Measurements from ENCODE around the gene CLDN9. TPM values are rescaled to one million over a fixed set of nuclear protein-coding genes. Genes with fewer than 3 reads are reported as not detected.

The CLDN9 gene
- polyA plus RNA-seq, 1 experiment, result not detected

- Histone ChIP-seq H3K36me3 (ENCODE audit: control insufficient read depth, insufficient read depth, low read length) (peaks cover 11% of the 10 kb centered on the region), H3K4me3 (ENCODE audit: low read depth, low read length) (peak overlapping the region; percentile 97), H3K27me3 (ENCODE audit: control insufficient read depth, insufficient read depth, low read length) (no peaks in the 10 kb centered on the region)
- no peak for TF ChIP-seq CTCF (IDR thresholded peaks at IDR 0.05; ENCODE audit: insufficient read depth, low read depth, low read length)
- DNase-seq (ENCODE audit: low read depth), result no peak
- ChIA-PET CTCF (interaction anchor here (0.9 to 6.3 kb wide), 6 partner anchors 9 to 110 kb away, joined by 3 to 78 read pairs (median 8); partner anchors contain the start of gene PAQR4), POLR2A (interaction anchor here (0.6 to 0.9 kb wide), 3 partner anchors 12 to 47 kb away, joined by 3 read pairs; no protein-coding TSS in a partner anchor)
Measured at GRCh38 chr16:3019594-3020246, 7.0 kb downstream of the CLDN9 start.

GRCh38 chr16:3020247-3020603 lies 7.5 kb downstream of the CLDN9 start, which contains the start of gene TNFRSF12A:
Gene TNFRSF12A (plus strand): TSS chr16:3020368. CDS start chr16:3020398, 30 bp downstream.
- no peak for DNase-seq (ENCODE audit: low read depth)
- ChIA-PET POLR2A (interaction anchor here (0.6 to 1.1 kb wide), 4 partner anchors 11 to 48 kb away, joined by 3 read pairs; no protein-coding TSS in a partner anchor), CTCF (interaction anchor here (1.2 to 6.3 kb wide), 5 partner anchors 10 to 109 kb away, joined by 3 to 78 read pairs (median 12); no protein-coding TSS in a partner anchor)
- Histone ChIP-seq H3K4me3 (ENCODE audit: low read depth, low read length) (peak within 1 kb of the TSS; percentile 97), H3K27me3 (ENCODE audit: control insufficient read depth, insufficient read depth, low read length) (no peaks in the 10 kb centered on the region), H3K36me3 (ENCODE audit: control insufficient read depth, insufficient read depth, low read length) (peaks cover 11% of the 10 kb centered on the region)
- 0 out of 2 replicates have a peak, but pooled peaks have one; percentile 7 for TF ChIP-seq CTCF (IDR thresholded peaks at IDR 0.05; ENCODE audit: insufficient read depth, low read depth, low read length)

- ChIA-PET POLR2A (interaction anchor here (0.6 to 1.1 kb wide), 4 partner anchors 11 to 114 kb away, joined by 3 to 4 read pairs (median 3); partner anchors contain the start of gene ZNF213), CTCF (interaction anchor here (1.2 to 6.3 kb wide), 7 partner anchors 10 to 153 kb away, joined by 3 to 78 read pairs (median 5); no protein-coding TSS in a partner anchor)
Measured at GRCh38 chr16:3020604-3021448, 8.1 kb downstream of the CLDN9 start.

GRCh38 chr16:3021449-3022207 lies 8.9 kb downstream of the CLDN9 start:
- Histone ChIP-seq H3K36me3 (ENCODE audit: control insufficient read depth, insufficient read depth, low read length) (peaks cover 20% of the 10 kb centered on the region), H3K27me3 (ENCODE audit: control insufficient read depth, insufficient read depth, low read length) (no peaks in the 10 kb centered on the region), H3K4me3 (ENCODE audit: low read depth, low read length) (peak overlapping the region; percentile 97)
- peak; percentile 68 for DNase-seq (ENCODE audit: low read depth)
- POLR2A ChIA-PET, result interaction anchor here (0.6 to 1.1 kb wide), 3 partner anchors 14 to 702 kb away, joined by 3 to 15 read pairs (median 4); partner anchors contain the start of gene ZNF213
- peak; percentile 55 for TF ChIP-seq CTCF (IDR thresholded peaks at IDR 0.05; ENCODE audit: insufficient read depth, low read depth, low read length)
- CTCF ChIA-PET, result interaction anchor here (1.6 to 6.3 kb wide), 6 partner anchors 10 to 153 kb away, joined by 5 to 78 read pairs (median 14); no protein-coding TSS in a partner anchor

More at GRCh38 chr16:3020604-3021448, 8.1 kb downstream of the CLDN9 start:
- H3K27me3 ChIP-seq (ENCODE audit: control insufficient read depth, insufficient read depth, low read length), result no peaks in the 10 kb centered on the region
- peak; percentile 27 for DNase-seq (ENCODE audit: low read depth)
- H3K4me3 ChIP-seq (ENCODE audit: low read depth, low read length), result peak overlapping the region; percentile 97
- peaks cover 14% of the 10 kb centered on the region for H3K36me3 ChIP-seq (ENCODE audit: control insufficient read depth, insufficient read depth, low read length)
- no peak; the same call in 1 of the 2 replicates for TF ChIP-seq CTCF (IDR thresholded peaks at IDR 0.05; ENCODE audit: insufficient read depth, low read depth, low read length)
